Kidney tubule cell (primary cell): Measurements from ENCODE around the gene NEK2.
"Not testable (repeated sequence)": the region's sequence is repeated elsewhere in the genome, so short reads cannot be mapped to it uniquely, and the experiment has no call there.

Source experiments
- DNase-seq: peaks from one replicate; pipeline ENCODE4 v3.0.0-alpha.2; 2018; ENCODE audit warnings: low spot score

The NEK2 gene

GRCh38 chr1:211632808-211633523, 42.5 kb downstream of the NEK2 start:
- DNase-seq, result peak; percentile 85

- no peak for DNase-seq
These were observed 43.2 kb downstream of the NEK2 start for GRCh38 chr1:211632117-211632807.

- DNase-seq, result no peak
These were observed 44.3 kb downstream of the NEK2 start for GRCh38 chr1:211631168-211631567.

- DNase-seq, result no peak
These were observed 45.0 kb downstream of the NEK2 start for GRCh38 chr1:211630236-211631081.

- DNase-seq, result no peak
These were observed 47.0 kb downstream of the NEK2 start for GRCh38 chr1:211628417-211628816.

- DNase-seq, result no peak
These were observed 48.2 kb downstream of the NEK2 start for GRCh38 chr1:211627259-211627658.

- not testable (repeated sequence) for DNase-seq
These were observed 49.6 kb downstream of the NEK2 start for GRCh38 chr1:211625866-211626265.

GRCh38 chr1:211625040-211625439, 50.4 kb downstream of the NEK2 start:
- peak; percentile 42 for DNase-seq

- DNase-seq, result no peak
These were observed 51.9 kb downstream of the NEK2 start for GRCh38 chr1:211623515-211623914.

GRCh38 chr1:211621447-211622198, 53.8 kb downstream of the NEK2 start:
- peak; percentile 86 for DNase-seq

- no peak for DNase-seq
These were observed 55.3 kb downstream of the NEK2 start for GRCh38 chr1:211620097-211620496.

- no peak for DNase-seq
These were observed 56.1 kb downstream of the NEK2 start for GRCh38 chr1:211619033-211619996.

GRCh38 chr1:211616965-211617297, 58.5 kb downstream of the NEK2 start:
- DNase-seq, result no peak

GRCh38 chr1:211616231-211616964, 59.0 kb downstream of the NEK2 start:
- no peak for DNase-seq

GRCh38 chr1:211614615-211615014, 60.8 kb downstream of the NEK2 start:
- DNase-seq, result no peak

GRCh38 chr1:211613951-211614350, 61.5 kb downstream of the NEK2 start:
- DNase-seq, result no peak

GRCh38 chr1:211613108-211613947, 62.1 kb downstream of the NEK2 start:
- peak; percentile 77 for DNase-seq

- no peak for DNase-seq
These were observed 62.7 kb downstream of the NEK2 start for GRCh38 chr1:211612786-211613107.
